Measurements from ENCODE around the gene APOO.

The APOO gene

GRCh38 chrX:23783589-23784469, 123.9 kb downstream of the APOO start:
- DNase-seq: no peak

Measured in NCI-H2107 (cell line).